SU-DHL-6 (cell line): ENCODE data around the gene NDUFA7.

ENCODE experiments used
- CTCF ChIP-seq: fragments of 200-600 bp; sonication (generic); IDR thresholded peaks from one replicate; pipeline ENCODE4 v1.5.1; 2017; ENCODE audit warnings: antibody characterized with exemption, mild to moderate bottlenecking, low read length, moderate library complexity; ENCODE audit not compliant: insufficient read depth, poor library complexity, severe bottlenecking
- EZH2phosphoT487 ChIP-seq: fragments of 200-600 bp; sonication (generic), shearing (Covaris generic); conservative IDR thresholded peaks from 2 replicates; pipeline ENCODE4 v1.6.1; 2018; ENCODE audit warnings: mild to moderate bottlenecking, antibody characterized with exemption, low read length, moderate library complexity, mixed read lengths

DNA sequence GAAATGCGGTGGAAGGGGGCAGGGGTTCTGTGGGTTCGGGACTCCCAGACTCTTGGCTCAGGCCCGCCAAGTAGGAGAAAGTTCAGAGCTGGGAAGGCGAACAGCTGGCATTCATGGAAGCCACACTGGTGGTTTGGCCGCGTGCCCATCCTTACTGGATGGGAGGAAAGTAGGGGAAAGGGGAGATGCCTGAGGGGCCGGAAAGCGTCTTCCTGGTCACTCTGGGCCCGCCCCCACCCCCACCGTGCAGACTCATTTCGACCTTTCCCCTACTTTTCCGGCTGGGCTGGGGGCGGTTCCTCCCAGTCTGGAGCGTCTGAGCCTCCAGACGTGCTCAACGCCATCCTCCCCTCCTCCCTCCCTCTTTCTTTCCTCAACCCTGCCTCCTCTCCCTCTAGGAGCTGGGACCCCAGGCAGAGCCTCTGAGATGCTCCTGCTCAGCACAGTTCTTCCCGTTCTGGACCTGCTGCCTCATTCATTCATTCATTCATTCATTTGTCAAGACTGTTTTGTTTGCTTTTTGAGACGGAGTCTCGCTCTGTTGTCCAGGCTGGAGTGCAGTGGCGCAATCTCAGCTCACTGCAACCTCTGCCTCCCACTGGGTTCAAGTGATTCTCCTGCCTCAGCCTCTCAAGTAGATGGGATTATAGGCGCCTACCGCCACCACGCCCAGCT, 46.3 kb upstream of the NDUFA7 start:
- no peak for TF ChIP-seq CTCF
- no peak for TF ChIP-seq EZH2phosphoT487
